HG02970 (cell line): Measurements from ENCODE around the gene VTI1A.

Source experiments
- ATAC-seq: cut with Tn5 transposase; IDR thresholded peaks from one replicate; pipeline ENCODE4 v1.9.1; 2021; ENCODE audit warnings: mild to moderate bottlenecking, moderate library complexity, moderate number of reproducible peaks; ENCODE audit not compliant: unreplicated experiment, low FRiP score

The VTI1A gene

DNA sequence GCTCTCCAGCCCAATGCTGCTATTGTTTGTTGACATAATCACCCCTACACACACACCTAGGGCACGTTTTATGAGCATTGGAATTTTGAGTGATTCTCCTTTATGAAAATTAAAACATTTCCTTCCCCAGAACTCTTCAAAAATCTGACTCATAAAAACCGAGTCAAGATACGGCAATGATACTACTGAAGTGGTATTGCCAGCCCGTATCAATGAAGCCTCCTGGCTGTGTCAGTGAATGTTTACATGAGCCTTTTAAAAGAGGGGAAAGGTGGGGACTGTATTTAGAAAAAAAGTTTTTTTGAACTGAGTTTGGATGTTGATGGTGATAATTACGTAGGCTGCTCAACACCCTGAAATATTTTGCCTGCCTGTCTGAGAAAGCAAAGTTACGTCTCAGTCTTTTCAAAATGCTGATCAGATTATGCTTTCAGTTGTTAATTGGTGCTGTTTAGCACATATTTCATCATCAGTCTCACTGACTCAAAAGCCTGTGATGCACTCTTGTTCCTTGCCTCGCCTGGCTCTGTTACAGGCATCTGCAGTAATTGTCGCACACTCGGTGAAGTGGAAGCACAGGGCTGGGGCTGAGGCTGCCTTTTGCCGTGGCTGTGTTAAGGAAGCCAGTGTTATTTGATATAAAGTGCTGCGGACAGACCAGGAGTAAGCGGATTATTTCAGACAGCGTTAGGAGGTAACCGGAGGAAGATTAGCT lies 345.6 kb downstream of the VTI1A start:
- no peak for ATAC-seq

DNA sequence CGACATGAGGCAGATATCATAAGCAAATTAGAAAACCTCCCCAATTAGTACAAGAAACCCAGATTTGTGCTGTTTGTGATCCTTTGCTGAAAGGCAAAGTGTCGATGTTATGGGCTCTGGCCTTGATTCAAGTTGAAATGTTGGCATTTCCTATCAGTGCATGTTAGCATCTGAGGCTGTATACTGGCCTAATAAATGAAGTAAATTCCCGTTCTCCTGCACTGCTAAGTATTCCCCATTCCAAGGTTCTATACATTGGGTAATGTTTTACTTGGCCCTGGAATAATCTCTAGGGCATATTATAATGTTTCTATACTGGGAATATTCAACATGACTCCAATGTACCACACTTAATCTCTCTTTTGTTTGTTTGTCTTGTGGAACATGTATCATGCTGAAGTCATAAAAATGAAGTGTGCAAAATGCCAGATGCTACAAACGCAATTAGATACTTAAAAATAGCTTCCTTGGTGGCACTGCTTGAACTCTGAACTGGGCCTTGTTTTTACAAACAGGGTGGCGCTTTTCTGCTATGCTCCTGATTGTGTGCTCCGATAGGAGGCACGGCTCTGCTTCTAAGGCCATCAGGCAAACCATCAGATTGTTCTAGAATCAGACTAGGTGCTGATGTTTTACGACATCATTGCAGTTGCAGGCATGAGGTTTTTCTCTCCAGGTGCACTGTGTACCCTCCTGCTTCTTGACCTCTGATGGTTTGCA lies 346.3 kb downstream of the VTI1A start:
- no peak for ATAC-seq

DNA sequence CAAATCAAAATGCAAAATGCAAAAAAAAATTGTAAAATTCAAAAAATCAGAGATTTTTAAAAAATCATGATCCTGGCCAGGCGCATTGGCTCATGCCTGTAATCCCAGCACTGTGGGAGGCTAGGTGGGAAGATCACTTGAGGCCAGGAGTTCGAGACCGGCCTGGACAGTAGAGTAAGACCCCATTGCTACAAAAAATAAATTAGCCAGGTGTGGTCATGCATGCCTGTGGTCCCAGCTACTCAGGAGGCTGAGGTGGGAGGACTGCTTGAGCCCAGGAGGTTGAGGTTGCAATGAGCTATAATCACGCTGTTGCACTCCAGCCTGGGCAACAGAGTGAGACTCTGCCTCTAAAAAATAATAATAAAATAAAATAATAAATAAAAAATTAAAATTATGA lies 347.2 kb downstream of the VTI1A start:
- no peak for ATAC-seq

DNA sequence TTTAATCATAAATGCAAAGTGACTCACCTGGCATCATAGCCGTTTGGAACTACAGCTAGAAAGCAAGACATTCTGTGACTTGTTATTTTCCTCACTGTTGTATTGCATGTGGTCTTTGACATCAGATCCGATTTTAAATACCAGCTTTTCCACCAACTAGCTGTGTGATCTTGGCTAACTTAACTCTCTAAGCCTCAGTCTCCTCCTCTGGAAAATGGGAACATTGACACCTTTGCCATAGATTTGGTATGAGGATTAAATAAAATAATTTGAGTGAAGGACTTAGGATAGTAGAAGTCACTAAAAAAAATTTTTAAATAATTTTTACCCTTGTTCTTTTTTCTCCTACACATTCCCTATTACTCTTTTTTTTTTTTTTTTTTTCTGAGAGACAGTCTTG lies 348.1 kb downstream of the VTI1A start:
- ATAC-seq = no peak

DNA sequence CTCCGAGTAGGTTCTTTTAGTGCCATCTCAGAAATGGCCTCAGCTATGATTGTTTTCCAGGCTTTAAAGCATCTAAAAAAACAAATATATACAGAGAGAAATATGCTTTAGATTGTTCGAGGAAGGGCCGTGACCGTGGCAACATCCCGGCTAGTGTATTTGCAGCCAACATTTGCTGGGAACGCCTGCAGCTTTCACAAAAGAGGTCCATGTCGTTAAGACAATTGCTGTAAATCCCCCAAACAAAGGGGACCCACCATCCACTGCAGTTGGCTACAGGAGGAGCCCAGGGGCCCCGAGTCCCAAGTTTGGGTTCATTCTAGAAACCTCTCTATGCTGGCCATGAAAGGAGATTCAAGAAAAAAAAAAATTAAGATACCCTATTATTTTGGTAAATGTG lies 350.2 kb downstream of the VTI1A start:
- no peak for ATAC-seq

DNA sequence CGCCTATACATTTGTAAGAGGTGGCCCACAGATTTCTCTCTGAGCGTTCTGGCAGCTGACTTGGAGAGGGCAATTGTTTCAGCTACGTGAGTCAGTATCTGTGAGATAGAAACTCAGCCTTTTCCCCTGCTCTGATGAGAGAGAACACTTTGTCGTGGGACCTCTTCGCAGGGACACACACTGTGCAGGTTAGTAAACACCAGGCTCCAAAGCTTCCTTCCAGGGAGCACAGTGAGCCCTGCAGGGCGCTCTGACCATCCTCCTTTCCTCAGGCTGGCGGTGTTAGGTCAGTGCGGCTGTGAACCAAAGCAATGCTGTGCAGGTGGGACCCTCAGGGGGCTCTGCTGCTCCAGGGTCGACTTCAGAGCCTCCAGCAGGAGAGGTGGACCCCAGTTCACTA lies 350.8 kb downstream of the VTI1A start:
- ATAC-seq = no peak

DNA sequence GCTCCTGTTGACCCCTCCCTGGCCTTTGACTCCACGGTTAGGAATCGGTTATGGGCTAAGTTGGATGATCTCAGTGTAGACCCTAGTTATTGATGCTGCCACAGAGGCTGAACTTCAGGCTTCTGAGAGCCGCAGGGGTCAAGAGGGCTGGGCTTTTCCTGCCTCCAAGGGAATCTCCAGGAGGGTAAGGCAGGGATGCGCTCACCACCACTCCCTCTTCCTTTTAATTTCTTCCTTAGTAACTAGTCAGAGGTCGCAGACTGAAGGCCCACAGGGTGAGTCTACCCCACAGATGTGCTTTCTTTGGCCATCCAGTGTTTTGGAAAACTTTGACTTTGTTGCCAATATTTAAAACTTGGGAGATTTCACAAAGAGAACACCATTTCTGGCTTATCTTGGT lies 352.0 kb downstream of the VTI1A start:
- no peak for ATAC-seq

DNA sequence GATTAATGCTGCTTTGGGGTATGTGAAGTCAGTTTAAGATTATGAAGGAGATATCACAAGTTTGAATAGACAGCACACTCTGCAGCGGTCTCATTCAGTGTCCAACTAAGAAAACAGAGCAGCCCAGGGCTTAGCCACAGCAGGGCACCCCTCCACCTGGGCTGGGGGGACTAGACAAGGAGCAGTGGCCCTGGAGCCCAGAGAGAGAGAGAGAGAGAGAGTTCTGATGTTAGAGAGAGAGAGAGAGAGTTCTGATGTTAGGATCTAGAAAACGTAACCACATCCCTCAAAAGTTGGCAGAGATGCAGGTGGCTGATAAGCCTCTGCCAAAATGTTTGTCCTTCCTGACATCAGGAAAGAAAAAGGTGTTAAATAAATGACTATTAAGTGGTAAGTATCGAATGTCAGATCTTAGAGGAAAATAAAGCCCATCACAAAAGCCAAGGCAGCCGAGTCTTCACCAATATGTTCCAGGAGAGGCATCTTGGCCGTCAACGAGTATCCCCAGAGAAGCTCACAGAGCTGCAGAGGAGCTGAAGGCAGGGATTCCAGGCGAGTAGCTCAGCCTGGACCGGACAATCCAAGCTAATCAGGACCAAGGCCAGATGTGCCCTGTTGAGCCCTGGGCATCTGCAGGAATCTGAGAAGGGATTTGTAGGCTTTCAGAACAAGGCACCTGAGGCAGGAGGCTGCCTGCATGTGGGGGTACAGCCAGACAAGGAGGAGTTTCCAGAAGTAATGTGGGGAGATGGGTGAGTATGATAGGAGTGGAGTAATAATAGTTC lies 352.9 kb downstream of the VTI1A start:
- ATAC-seq = no peak

DNA sequence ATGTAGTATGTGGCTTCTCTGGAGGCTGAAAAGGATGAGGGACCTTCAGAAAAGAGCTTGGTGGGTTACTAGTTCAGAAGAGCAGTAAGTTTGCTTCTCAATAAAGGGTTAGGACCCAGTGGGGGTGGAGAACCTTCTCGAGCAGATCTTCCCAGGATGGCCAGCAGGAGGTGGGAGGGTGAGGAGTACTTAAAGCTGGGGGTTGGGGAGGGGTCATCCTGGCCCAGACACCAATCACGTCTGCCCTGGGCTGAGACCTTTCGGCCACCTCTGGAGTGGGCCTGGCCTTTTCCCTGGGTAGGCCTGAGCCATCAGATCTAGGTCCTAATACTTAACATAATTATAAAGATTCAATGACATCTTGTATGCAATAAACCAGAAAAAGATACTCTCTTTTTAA lies 354.0 kb downstream of the VTI1A start:
- no peak for ATAC-seq

DNA sequence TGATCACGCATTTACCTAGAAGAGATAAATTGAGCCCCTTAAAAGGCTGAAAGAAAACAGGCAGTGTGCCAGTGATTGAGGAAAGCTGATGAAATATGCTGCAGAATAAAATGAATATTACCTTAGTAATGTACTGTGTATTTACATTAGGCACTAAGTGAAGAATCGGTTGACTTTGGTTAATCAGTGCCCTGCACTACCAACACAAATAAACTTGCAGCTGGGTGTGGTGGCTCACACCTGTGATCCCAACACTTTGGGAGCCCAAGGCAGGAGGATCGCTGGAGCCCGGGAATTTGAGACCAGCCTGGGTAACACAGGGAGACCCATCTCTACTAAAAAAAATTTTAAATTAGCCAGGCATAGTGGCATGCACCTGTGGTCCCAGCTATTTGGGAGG lies 354.7 kb downstream of the VTI1A start:
- no peak for ATAC-seq

DNA sequence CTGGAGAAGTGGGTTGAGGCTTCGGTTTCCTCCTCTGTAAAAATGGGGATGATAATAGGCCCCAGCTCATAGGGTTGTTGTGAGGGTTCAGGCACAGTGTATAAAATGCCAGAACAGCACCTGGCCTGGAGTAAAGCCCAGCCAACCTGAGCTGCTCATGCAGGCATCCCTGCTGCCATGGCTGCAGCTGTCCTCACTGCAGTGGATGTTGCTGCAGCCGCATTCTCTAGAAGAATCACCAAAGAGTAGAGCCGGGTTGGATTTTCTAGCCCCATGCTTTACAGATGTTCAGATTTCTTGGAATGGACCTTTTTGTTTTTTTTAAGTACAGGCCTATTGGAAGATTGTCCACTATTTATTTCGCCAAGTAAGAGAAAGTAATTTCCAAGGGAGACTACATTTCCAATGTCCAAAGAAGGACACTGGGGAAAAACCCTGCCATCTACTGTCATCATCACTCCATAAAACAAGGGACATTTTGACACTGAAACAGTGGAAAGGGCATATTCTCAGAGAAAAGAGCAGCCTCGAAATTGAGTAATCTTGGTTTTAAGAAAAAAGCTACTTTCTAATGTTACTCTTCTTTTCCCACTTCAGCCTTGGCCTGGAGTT lies 355.5 kb downstream of the VTI1A start:
- ATAC-seq = no peak

DNA sequence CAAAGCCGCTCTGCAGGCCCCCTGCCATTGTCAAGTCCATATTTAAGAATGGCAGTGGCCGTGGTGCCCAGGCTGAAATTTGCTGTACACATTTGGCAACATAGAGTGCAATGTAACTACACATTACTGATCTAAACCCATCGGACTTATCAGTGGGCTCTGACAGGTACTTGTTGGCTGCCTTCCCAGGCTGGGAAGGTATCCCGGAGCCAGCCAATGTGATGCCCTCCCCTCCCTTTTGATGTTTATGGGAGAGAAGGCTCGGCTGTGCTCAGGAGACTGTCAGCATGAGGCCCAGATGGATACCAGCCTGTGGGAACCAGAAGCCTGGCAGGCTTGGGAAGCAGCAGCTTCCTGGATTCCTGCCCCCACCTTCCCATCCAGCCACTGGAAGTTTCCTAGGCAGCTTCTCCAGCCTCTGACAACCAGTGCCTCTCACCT lies 357.0 kb downstream of the VTI1A start:
- ATAC-seq = no peak

DNA sequence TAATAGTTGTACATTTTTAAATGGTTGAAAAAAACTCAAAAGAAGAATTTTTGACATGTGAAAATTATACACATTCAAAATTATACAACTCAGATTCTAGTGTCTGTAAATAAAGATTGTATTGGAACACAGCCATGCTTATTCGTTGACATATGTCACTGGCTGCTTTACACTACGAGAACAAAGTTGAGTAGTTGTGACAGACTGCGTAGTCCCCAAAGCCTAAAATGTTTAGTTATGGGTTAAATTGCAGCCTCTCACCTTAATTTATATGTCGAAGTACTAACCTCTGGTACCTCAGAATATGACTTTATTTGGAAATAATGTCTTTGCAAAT lies 358.2 kb downstream of the VTI1A start:
- ATAC-seq = no peak

DNA sequence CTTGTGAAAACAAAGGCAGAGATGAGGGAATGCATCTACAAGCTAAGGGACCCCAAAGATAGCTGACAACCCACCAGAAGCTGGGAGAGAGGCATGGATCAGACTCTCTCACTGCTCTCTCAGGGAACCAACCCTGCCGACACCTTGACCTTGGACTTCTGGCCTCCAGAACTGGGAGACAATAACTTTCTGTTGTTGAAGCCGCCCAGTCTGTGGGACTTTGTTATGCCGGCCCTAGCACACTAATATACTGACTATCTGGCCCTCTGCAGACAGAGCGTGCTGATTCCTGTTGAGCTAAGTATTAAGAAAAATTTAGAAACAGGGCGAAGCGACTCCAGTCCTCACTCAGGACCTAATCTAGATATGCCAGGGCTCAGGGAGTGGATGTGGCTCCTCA lies 358.7 kb downstream of the VTI1A start:
- ATAC-seq = no peak

DNA sequence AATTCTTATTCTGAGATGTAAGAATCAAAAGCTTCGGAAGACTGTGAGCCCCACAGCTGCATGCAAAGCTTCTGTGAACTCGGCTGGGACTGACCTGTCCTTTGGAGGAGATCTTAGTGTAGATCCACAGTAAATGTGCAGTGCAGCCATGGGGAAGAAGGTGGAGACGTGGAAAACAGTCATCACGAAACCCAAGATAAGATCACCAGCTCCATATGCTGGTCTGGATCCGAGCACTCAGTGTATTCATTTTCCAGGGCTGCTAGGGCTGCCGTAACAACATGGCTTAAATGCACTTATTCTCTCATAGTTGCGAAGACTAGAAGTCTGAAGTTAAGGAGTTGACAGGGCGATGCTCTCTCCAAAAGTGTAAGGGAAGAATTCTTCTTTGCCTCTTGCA lies 360.0 kb downstream of the VTI1A start:
- ATAC-seq = no peak

DNA sequence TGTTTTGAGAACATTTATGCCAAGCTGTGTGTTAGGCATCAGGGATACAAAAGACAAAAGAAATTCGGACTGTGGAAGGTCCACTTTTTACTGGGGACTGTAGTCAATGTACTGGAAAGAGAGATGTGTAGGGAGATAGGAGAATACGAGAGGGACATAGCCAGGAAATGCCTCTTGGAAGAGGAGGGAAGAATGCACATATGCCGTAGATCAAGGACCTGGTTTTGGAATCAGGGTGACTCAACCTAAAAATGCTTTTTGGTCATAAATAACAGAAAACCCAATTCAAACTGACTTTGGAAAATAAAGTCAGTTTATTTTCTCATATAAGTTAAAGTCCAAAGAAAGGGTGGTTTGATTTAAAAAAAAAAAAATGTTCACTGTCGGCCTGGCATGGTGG lies 362.7 kb downstream of the VTI1A start:
- no peak for ATAC-seq

DNA sequence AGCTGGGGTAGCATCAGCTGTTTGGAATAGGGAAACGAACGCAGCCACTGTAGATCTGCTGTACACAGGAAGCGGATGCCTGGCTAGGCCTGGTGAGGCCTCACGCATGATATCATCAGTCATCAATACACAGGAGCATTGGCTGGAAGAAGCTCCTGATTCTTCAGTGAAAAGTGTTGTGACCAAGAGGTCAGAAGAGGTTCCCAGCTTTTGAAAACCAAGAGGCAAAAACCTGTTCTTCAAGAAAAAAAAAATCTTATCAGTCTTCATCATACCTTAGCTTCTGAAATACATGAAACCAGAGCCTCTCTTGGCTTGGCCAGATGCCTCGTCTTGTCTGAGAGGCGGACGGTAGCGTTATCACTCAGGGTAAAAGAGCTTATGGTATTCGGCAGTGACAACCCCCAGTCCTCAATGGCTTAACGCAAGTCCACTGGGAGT lies 363.7 kb downstream of the VTI1A start:
- ATAC-seq = no peak

DNA sequence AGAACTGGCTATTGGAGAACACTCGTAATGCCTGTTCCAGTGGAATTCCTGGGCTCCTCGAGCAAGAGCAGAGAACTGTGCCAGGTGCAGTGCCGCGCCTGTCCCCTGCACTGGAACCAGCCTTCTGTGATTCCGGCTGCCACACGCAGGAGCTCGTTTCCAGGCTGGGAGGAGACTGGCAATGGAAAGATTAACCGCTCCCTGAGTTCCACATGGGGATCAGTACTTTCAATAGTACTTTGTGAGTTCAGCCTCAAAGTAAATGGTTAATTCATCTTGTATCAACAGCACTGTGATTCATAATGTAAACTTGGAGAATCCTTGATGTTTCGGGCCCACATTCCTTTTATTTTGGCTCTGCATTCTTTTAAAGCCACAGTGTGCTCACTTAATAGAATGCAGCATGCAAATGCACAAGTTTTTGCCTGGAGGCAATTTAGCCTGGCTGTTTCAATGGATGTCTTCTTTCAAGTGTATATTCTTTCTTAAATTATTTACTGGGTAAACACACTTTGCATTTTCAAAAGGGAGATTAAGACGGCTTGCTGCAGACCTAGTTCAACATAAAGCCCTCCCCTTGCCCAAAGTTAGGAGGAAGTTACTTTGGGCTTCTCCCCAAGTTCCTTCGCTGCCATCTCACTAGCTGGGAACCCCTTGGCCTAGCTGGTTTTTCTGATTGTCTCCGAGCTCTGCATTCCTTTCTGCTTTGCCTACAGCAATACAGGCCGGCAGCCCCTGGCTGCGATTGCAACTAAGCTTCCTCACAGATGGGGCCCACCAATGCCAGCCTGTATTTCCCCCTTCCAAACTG lies 364.9 kb downstream of the VTI1A start:
- no peak for ATAC-seq

DNA sequence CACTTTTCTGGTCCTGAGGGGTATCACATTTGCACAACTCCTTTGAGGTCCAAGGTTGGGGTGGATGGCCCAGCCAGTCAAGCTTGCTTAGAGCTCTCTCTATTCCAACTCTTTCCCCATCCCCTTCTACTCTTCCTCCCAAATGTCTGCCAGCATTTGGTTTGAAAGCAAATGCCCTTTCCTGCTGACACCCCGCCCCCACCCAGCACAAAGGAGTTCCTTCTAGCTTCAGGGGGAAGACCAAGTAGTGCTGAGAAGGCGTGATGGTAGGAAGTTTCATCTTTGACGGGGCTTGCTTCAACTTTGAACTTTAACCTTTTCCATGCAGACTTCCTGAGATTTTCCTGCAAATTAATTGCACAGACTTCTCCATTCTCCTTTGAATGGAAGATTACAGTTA lies 365.6 kb downstream of the VTI1A start:
- ATAC-seq = no peak

DNA sequence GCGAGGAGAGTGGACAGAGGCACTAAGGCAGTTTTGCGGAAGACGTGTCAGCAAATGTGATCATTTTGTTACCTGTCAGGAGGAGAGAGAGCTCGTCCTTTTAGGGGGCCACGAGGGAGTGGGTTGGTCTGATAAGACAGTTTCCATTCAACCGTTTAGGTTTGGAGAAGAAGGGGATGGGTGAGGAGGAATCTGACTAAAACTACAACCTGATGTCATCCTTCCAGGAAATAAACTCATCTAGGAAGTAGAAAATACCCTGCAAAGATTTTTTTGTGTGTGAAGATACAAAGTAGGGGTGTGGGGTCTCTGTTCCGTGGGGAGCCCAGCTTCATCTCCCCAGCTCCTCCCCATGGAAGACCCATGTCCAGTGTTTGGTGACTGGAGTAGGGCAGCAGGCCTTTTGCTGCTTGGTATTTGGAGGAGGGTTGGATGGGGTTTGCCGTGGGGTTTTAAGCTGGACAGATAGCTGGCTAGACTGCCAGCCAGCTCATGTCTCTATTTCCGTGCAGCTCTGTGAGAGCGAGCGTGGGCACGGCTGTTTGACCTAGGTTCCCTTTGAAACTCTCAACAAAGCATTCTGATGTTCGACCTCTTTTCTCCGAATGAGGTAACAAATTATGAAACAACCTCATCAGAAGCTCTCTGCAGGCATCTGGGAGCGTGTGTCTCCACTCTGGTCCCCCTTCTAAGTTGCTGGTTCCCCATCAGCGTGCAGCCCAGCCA lies 367.0 kb downstream of the VTI1A start:
- no peak for ATAC-seq
